ENCODE data around the gene DSCAML1. TPM values are rescaled to one million over a fixed set of nuclear protein-coding genes. Genes with fewer than 3 reads are reported as not detected.
A peak's percentile ranks its signal among the peaks of the same experiment; 100 is the strongest.

DSCAML1 gene
- total RNA-seq, 1 experiment from 2014 or later, result not detected

DNA sequence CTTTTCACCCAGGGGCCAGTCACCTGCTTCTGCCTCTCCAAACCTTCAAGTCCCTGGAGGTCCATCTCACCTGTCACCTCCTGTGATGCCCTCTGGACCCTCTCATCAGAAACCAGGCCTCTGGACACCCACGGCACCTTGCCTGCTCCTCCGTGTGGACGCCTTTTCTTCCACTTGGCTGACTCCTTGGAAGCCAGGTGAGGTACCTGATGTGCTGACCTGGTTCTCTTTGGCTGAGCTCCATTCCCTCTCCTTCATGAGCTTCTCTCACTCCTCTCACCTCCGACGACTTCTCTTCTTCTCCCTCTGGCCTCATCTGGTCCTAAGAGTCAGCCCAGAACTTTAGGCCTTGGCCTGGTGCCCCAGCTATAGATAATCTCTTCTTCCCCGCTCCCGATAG is 370.1 kb downstream of the DSCAML1 start:
- no peaks in the 10 kb centered on the region for H3K9me3 ChIP-seq (ENCODE audit: low read length)
- H3K9ac ChIP-seq (ENCODE audit: low read length), result no peak overlapping the region
- ChIA-PET CTCF (interaction anchor here (0.6 to 1.1 kb wide), 5 partner anchors 184 to 387 kb away, joined by 3 to 14 read pairs (median 4); no protein-coding TSS in a partner anchor), POLR2A (ENCODE audit: unreplicated experiment) (no interaction called here)
- no peak overlapping the region for H2AFZ ChIP-seq (ENCODE audit: low read length)
- H3K27ac ChIP-seq (ENCODE audit: low read length), result no peak overlapping the region
- H3K4me2 ChIP-seq (ENCODE audit: low read length), result no peak overlapping the region
- no peaks in the 10 kb centered on the region for H3K9me2 ChIP-seq (replicated peaks; ENCODE audit: low read length)
- H4K20me1 ChIP-seq (ENCODE audit: low read length), result no peaks in the 10 kb centered on the region
- no peaks in the 10 kb centered on the region for H3K4me1 ChIP-seq (ENCODE audit: insufficient read depth, low read length)
- no peaks in the 10 kb centered on the region for H3K36me3 ChIP-seq (ENCODE audit: low read depth, low read length)
- intact Hi-C loops (cut with micrococcal nuclease), result loop anchor here (2.0 to 5.0 kb wide), 3 partner anchors 390 to 626 kb away; no protein-coding TSS in a partner anchor
- DNase-seq (no peak), ATAC-seq (no peak)
- no TSS peak for BruUV-seq (replicated peaks)
- TF ChIP-seq EZH2 (IDR thresholded peaks at IDR 0.05; ENCODE audit: low read length, unreplicated experiment) (no peak), EZH2phosphoT487 (IDR thresholded peaks at IDR 0.05; ENCODE audit: borderline replicate concordance, low read length) (no peak)
- TF ChIP-seq, protein P1, sequence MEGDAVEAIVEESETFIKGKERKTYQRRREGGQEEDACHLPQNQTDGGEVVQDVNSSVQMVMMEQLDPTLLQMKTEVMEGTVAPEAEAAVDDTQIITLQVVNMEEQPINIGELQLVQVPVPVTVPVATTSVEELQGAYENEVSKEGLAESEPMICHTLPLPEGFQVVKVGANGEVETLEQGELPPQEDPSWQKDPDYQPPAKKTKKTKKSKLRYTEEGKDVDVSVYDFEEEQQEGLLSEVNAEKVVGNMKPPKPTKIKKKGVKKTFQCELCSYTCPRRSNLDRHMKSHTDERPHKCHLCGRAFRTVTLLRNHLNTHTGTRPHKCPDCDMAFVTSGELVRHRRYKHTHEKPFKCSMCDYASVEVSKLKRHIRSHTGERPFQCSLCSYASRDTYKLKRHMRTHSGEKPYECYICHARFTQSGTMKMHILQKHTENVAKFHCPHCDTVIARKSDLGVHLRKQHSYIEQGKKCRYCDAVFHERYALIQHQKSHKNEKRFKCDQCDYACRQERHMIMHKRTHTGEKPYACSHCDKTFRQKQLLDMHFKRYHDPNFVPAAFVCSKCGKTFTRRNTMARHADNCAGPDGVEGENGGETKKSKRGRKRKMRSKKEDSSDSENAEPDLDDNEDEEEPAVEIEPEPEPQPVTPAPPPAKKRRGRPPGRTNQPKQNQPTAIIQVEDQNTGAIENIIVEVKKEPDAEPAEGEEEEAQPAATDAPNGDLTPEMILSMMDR (conservative IDR thresholded peaks at IDR 0.05; ENCODE audit: low read depth, low read length), result no peak
- H3K79me2 ChIP-seq (ENCODE audit: low read length), result no peaks in the 10 kb centered on the region
- peaks cover 42% of the 10 kb centered on the region for H3K27me3 ChIP-seq (ENCODE audit: low read length)
- no peak overlapping the region for H3K4me3 ChIP-seq (ENCODE audit: low read length)
- no peaks in the 10 kb centered on the region for H3F3A ChIP-seq (ENCODE audit: low read length, unreplicated experiment)

DNA sequence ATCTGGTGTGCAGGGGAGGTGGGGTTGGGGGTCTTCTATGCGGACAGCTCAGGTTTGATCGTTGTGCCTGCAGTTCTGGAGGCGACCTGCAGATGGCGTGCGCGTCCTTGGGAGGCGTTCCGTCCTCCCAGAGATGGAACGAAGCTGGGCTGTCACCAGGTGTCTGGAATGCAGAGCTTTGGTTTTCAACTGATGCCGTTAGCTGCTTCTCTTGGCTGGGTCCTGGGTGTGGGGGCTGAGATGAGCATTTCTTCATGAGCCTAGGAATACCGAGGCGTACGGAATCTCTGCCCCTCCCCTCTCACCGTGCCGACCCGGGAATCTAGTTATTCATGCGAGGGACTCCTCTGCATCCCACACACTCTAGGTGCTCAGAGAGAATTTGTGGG is 370.7 kb downstream of the DSCAML1 start:
- TF ChIP-seq, protein P1 (conservative IDR thresholded peaks at IDR 0.05; ENCODE audit: low read depth, low read length), result peak; percentile 98
- TF ChIP-seq EZH2phosphoT487 (IDR thresholded peaks at IDR 0.05; ENCODE audit: borderline replicate concordance, low read length) (no peak), EZH2 (IDR thresholded peaks at IDR 0.05; ENCODE audit: low read length, unreplicated experiment) (no peak)
- Histone ChIP-seq H3K9ac (ENCODE audit: low read length) (no peak overlapping the region), H3F3A (ENCODE audit: low read length, unreplicated experiment) (no peaks in the 10 kb centered on the region), H3K27ac (ENCODE audit: low read length) (no peak overlapping the region), H3K9me3 (ENCODE audit: low read length) (no peaks in the 10 kb centered on the region), H3K79me2 (ENCODE audit: low read length) (no peaks in the 10 kb centered on the region), H2AFZ (ENCODE audit: low read length) (0 out of 2 replicates have a peak overlapping the region, but pooled peaks have one; percentile 14), H3K4me3 (ENCODE audit: low read length) (no peak overlapping the region), H3K9me2 (replicated peaks; ENCODE audit: low read length) (no peaks in the 10 kb centered on the region), H3K36me3 (ENCODE audit: low read depth, low read length) (no peaks in the 10 kb centered on the region), H3K4me1 (ENCODE audit: insufficient read depth, low read length) (no peaks in the 10 kb centered on the region), H3K4me2 (ENCODE audit: low read length) (peak overlapping the region; percentile 23; the same call in 1 of the 2 replicates), H3K27me3 (ENCODE audit: low read length) (peaks cover 43% of the 10 kb centered on the region), H4K20me1 (ENCODE audit: low read length) (no peaks in the 10 kb centered on the region)
- ChIA-PET CTCF (interaction anchor here (0.5 to 1.2 kb wide), 16 partner anchors 24 to 627 kb away, joined by 3 to 14 read pairs (median 4); no protein-coding TSS in a partner anchor), POLR2A (ENCODE audit: unreplicated experiment) (no interaction called here)
- intact Hi-C loops (cut with micrococcal nuclease), result loop anchor here (2.0 to 5.0 kb wide), 3 partner anchors 391 to 627 kb away; no protein-coding TSS in a partner anchor
- BruUV-seq (replicated peaks), result no TSS peak
- DNase-seq (peak; percentile 84), ATAC-seq (peak; percentile 75)

DNA sequence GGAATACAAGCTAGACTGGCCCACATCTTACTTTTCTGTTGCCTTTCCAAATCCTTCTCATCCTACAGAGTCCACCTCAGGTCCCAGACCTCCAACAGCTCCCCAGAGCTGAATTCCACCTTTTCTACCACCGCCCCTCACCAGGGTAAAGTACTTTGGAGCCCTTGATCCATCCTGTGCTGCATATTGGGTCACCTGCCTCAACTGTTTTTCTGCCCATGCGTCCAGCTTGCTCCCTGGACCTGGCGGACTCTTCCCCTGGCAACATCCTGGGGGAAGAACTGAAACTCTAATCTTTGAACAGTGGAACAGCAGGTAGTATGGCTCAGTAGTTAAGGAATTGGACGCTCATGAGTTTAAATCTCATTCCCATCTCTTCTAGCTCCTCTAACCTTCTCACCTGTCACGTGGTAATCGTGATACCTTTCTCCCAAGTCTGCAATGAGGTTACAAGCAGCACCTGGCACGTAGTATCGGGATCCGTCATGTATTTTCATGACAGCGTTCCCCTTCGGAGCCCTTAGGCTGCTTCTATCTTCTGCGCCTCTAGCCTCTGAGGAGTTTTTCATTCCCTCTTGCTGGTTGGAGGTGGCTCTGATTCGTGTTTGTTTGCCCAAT is 371.2 kb downstream of the DSCAML1 start:
- H2AFZ ChIP-seq (ENCODE audit: low read length), result no peak overlapping the region
- intact Hi-C loops (cut with micrococcal nuclease), result loop anchor here (2.0 to 5.0 kb wide), 3 partner anchors 392 to 627 kb away; no protein-coding TSS in a partner anchor

More for the DNA sequence above, 371.2 kb downstream of the DSCAML1 start:
- H3K27ac ChIP-seq (ENCODE audit: low read length), result no peak overlapping the region
- BruUV-seq (replicated peaks), result no TSS peak
- H3F3A ChIP-seq (ENCODE audit: low read length, unreplicated experiment), result no peaks in the 10 kb centered on the region
- no peaks in the 10 kb centered on the region for H3K79me2 ChIP-seq (ENCODE audit: low read length)
- no peaks in the 10 kb centered on the region for H3K4me1 ChIP-seq (ENCODE audit: insufficient read depth, low read length)
- no peaks in the 10 kb centered on the region for H3K9me3 ChIP-seq (ENCODE audit: low read length)
- no peak overlapping the region; the same call in 1 of the 2 replicates for H3K4me2 ChIP-seq (ENCODE audit: low read length)
- no peaks in the 10 kb centered on the region for H3K9me2 ChIP-seq (replicated peaks; ENCODE audit: low read length)
- ATAC-seq, result peak; percentile 12; the same call in 1 of the 2 replicates
- DNase-seq, result no peak
- H3K36me3 ChIP-seq (ENCODE audit: low read depth, low read length), result no peaks in the 10 kb centered on the region
- H3K27me3 ChIP-seq (ENCODE audit: low read length), result peaks cover 38% of the 10 kb centered on the region
- H4K20me1 ChIP-seq (ENCODE audit: low read length), result no peaks in the 10 kb centered on the region
- ChIA-PET CTCF (interaction anchor here (0.6 to 1.2 kb wide), 13 partner anchors 24 to 628 kb away, joined by 3 to 14 read pairs (median 4); no protein-coding TSS in a partner anchor), POLR2A (ENCODE audit: unreplicated experiment) (no interaction called here)
- H3K4me3 ChIP-seq (ENCODE audit: low read length), result no peak overlapping the region
- TF ChIP-seq EZH2 (IDR thresholded peaks at IDR 0.05; ENCODE audit: low read length, unreplicated experiment) (no peak), EZH2phosphoT487 (IDR thresholded peaks at IDR 0.05; ENCODE audit: borderline replicate concordance, low read length) (no peak)
- TF ChIP-seq, protein P1 (conservative IDR thresholded peaks at IDR 0.05; ENCODE audit: low read depth, low read length), result no peak
- H3K9ac ChIP-seq (ENCODE audit: low read length), result no peak overlapping the region
